Measurements from ENCODE around the gene HIVEP3. TPM values are rescaled to one million over a fixed set of nuclear protein-coding genes. Genes with fewer than 3 reads are reported as not detected.

The HIVEP3 gene
- total RNA-seq, 1 experiment from 2014 or later: 0.55 TPM

DNA sequence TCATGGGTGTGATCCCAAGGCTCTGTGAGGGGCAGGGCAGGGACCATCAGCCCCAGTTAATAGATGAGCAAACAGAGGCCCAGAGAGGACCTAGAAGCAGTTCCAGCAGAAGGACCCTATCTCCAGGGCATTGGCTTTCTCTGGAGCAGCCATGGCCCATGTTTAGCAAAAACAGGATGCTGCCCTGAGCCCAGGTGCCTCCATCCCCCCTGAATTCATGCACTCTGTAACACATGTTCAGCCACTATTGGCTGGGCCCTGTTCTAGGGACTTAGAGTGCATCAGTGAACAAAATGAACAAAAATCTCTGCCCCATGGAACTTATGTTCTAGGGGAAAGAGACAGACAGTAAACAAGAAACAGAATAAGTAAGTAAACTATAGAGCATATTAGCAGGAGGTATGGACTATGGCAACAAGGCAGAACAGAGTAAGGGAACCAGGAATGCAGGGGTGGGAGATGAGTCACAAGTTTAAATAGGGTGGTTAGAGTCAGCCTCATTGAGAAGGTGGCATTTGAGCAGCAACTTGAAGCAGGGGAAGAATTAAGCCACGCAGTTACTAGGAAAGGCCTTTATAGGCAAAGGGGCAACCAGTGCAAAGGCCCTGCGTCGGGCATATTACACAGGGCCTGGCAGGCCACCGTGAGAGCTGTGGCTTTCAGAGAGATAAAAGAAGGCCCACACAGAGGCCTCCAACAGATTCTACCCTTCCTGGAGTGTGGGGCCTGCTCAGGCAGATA is 248.3 kb downstream of the HIVEP3 start (continued):
- TF ChIP-seq, protein P1, sequence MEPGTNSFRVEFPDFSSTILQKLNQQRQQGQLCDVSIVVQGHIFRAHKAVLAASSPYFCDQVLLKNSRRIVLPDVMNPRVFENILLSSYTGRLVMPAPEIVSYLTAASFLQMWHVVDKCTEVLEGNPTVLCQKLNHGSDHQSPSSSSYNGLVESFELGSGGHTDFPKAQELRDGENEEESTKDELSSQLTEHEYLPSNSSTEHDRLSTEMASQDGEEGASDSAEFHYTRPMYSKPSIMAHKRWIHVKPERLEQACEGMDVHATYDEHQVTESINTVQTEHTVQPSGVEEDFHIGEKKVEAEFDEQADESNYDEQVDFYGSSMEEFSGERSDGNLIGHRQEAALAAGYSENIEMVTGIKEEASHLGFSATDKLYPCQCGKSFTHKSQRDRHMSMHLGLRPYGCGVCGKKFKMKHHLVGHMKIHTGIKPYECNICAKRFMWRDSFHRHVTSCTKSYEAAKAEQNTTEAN (CRISPR knock-in tag; IDR thresholded peaks at IDR 0.05): no peak
- no peak for TF ChIP-seq ATF2 (CRISPR knock-in tag; IDR thresholded peaks at IDR 0.05; ENCODE audit: borderline replicate concordance, low read depth)

GRCh38 chr1:41668967-41669366 is 249.8 kb downstream of the HIVEP3 start:
- Mint-ChIP-seq H3K4me1 (peaks cover 12% of the 10 kb centered on the region; the same call in 1 of the 2 replicates), H3K36me3 (no peaks in the 10 kb centered on the region), H3K4me3 (no peak overlapping the region), H3K27ac (no peak overlapping the region), H3K9me3 (no peaks in the 10 kb centered on the region), H3K27me3 (ENCODE audit: low read depth) (peaks cover 4% of the 10 kb centered on the region)
- DNase-seq (ENCODE audit: low spot score) (no peak), ATAC-seq (no peak)
- TF ChIP-seq ZBTB21 (CRISPR knock-in tag; IDR thresholded peaks at IDR 0.05; ENCODE audit: borderline replicate concordance) (no peak), ESRRA (CRISPR knock-in tag; IDR thresholded peaks at IDR 0.05; ENCODE audit: borderline replicate concordance) (no peak), MXD4 (CRISPR knock-in tag; IDR thresholded peaks at IDR 0.05; ENCODE audit: borderline replicate concordance) (no peak), ZNF416 (CRISPR knock-in tag; IDR thresholded peaks at IDR 0.05) (no peak), ZNF317 (CRISPR knock-in tag; IDR thresholded peaks at IDR 0.05; ENCODE audit: borderline replicate concordance, low read depth) (no peak), ZNF671 (CRISPR knock-in tag; IDR thresholded peaks at IDR 0.05) (no peak), GABPB1 (CRISPR knock-in tag; IDR thresholded peaks at IDR 0.05) (no peak), NR3C1 (CRISPR knock-in tag; conservative IDR thresholded peaks at IDR 0.05; ENCODE audit: low read depth) (no peak), NFE2L1 (CRISPR knock-in tag; IDR thresholded peaks at IDR 0.05) (no peak)
- TF ChIP-seq, protein P1 (CRISPR knock-in tag; IDR thresholded peaks at IDR 0.05): no peak
- TF ChIP-seq, protein P2, sequence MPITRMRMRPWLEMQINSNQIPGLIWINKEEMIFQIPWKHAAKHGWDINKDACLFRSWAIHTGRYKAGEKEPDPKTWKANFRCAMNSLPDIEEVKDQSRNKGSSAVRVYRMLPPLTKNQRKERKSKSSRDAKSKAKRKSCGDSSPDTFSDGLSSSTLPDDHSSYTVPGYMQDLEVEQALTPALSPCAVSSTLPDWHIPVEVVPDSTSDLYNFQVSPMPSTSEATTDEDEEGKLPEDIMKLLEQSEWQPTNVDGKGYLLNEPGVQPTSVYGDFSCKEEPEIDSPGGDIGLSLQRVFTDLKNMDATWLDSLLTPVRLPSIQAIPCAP (CRISPR knock-in tag; IDR thresholded peaks at IDR 0.05): no peak
- POLR2A ChIA-PET: no interaction called here
- CTCF ChIA-PET: interaction anchor here (1.0 kb wide), 1 partner anchor 11 kb away, joined by 3 read pairs; no protein-coding TSS in a partner anchor

GRCh38 chr1:41668054-41668660 is 250.6 kb downstream of the HIVEP3 start:
- ATAC-seq: no peak
- no peak overlapping the region for H3K27ac Mint-ChIP-seq

More at GRCh38 chr1:41668054-41668660, 250.6 kb downstream of the HIVEP3 start:
- CTCF ChIA-PET: interaction anchor here (1.0 kb wide), 1 partner anchor 12 kb away, joined by 3 read pairs; no protein-coding TSS in a partner anchor
- Mint-ChIP-seq H3K9me3 (no peaks in the 10 kb centered on the region), H3K36me3 (no peaks in the 10 kb centered on the region), H3K27me3 (ENCODE audit: low read depth) (peaks cover 12% of the 10 kb centered on the region), H3K4me3 (no peak overlapping the region), H3K4me1 (peaks cover 12% of the 10 kb centered on the region; the same call in 1 of the 2 replicates)
- no peak for DNase-seq (ENCODE audit: low spot score)
- TF ChIP-seq EMX1 (CRISPR knock-in tag; IDR thresholded peaks at IDR 0.05): no peak
- no peak for TF ChIP-seq RORB (CRISPR knock-in tag; IDR thresholded peaks at IDR 0.05)
- TF ChIP-seq PRDM15 (CRISPR knock-in tag; IDR thresholded peaks at IDR 0.05): no peak
- no peak for TF ChIP-seq E2F4 (CRISPR knock-in tag; IDR thresholded peaks at IDR 0.05; ENCODE audit: borderline replicate concordance, low read depth)
- TF ChIP-seq ZNF219 (CRISPR knock-in tag; IDR thresholded peaks at IDR 0.05; ENCODE audit: borderline replicate concordance): no peak
- no peak for TF ChIP-seq PRRX2 (CRISPR knock-in tag; IDR thresholded peaks at IDR 0.05)
- TF ChIP-seq MXD4 (CRISPR knock-in tag; IDR thresholded peaks at IDR 0.05; ENCODE audit: borderline replicate concordance): no peak
- TF ChIP-seq, protein P3, sequence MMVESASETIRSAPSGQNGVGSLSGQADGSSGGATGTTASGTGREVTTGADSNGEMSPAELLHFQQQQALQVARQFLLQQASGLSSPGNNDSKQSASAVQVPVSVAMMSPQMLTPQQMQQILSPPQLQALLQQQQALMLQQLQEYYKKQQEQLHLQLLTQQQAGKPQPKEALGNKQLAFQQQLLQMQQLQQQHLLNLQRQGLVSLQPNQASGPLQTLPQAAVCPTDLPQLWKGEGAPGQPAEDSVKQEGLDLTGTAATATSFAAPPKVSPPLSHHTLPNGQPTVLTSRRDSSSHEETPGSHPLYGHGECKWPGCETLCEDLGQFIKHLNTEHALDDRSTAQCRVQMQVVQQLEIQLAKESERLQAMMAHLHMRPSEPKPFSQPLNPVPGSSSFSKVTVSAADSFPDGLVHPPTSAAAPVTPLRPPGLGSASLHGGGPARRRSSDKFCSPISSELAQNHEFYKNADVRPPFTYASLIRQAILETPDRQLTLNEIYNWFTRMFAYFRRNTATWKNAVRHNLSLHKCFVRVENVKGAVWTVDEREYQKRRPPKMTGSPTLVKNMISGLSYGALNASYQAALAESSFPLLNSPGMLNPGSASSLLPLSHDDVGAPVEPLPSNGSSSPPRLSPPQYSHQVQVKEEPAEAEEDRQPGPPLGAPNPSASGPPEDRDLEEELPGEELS (CRISPR knock-in tag; IDR thresholded peaks at IDR 0.05): no peak
- POLR2A ChIA-PET: no interaction called here

All from WTC11 (cell line).